DOHH2 (cell line): ENCODE results near the gene KLF16.

Experiments
- EZH2phosphoT487 ChIP-seq: fragments of 200-600 bp; sonication (generic); IDR thresholded peaks from 2 replicates; pipeline ENCODE4 v1.6.1; 2017; ENCODE audit warnings: borderline replicate concordance, mild to moderate bottlenecking, antibody characterized with exemption, low read length, moderate library complexity, mixed read lengths
- TF ChIP-seq, protein P1 (sequence below): fragments of 200-600 bp; sonication (generic); IDR thresholded peaks from one replicate; pipeline ENCODE4 v1.5.1; 2014; ENCODE audit warnings: antibody characterized with exemption, mild to moderate bottlenecking, low read depth, low read length; ENCODE audit not compliant: poor library complexity, severe bottlenecking

DNA sequence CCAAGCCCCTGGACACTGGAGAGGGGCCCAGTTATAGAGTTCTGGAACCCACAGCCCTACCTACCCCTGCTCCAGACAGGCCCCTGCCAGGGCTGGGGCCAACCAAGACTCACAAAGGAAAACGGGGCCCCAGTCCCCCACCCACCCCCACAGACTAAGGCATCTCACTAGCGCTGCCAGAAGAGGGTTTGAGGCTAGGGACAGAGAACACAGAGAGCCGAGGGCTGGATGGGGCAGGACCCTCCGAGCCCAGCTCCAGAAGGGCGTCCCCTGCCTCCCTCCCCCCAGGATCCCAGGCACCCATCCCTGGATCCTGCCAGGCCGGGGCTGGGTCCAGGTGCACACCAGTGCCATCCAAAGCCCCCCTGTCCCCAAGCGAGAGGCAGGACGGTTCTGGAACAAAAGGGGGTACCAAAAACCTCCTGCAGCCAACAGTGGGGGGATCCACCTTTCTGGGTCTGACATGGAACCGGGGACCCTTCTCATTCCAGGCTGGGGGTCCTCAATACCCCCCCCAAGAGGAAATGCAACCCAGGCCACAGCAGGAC, 10.7 kb downstream of the KLF16 start:
- TF ChIP-seq, protein P1, sequence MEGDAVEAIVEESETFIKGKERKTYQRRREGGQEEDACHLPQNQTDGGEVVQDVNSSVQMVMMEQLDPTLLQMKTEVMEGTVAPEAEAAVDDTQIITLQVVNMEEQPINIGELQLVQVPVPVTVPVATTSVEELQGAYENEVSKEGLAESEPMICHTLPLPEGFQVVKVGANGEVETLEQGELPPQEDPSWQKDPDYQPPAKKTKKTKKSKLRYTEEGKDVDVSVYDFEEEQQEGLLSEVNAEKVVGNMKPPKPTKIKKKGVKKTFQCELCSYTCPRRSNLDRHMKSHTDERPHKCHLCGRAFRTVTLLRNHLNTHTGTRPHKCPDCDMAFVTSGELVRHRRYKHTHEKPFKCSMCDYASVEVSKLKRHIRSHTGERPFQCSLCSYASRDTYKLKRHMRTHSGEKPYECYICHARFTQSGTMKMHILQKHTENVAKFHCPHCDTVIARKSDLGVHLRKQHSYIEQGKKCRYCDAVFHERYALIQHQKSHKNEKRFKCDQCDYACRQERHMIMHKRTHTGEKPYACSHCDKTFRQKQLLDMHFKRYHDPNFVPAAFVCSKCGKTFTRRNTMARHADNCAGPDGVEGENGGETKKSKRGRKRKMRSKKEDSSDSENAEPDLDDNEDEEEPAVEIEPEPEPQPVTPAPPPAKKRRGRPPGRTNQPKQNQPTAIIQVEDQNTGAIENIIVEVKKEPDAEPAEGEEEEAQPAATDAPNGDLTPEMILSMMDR, result no peak
- TF ChIP-seq EZH2phosphoT487, result no peak
